Fibroblast of pulmonary artery (primary cell): Measurements from ENCODE around the gene SF3B5.

Source experiments
- DNase-seq: peaks from one replicate; pipeline ENCODE4 v3.0.0-alpha.2; 2010; ENCODE audit warnings: low read depth
- H3K4me3 ChIP-seq: replicated peaks from 2 replicates; pipeline ENCODE4 v1.5.1; 2011; ENCODE audit warnings: low read depth, mild to moderate bottlenecking, control low read depth, low read length, moderate library complexity
- CTCF ChIP-seq: IDR thresholded peaks from 2 replicates; pipeline ENCODE4 v1.5.1; 2011; ENCODE audit warnings: mild to moderate bottlenecking, control low read depth, low read length, inconsistent platforms; ENCODE audit errors: missing control alignments

The SF3B5 gene

DNA sequence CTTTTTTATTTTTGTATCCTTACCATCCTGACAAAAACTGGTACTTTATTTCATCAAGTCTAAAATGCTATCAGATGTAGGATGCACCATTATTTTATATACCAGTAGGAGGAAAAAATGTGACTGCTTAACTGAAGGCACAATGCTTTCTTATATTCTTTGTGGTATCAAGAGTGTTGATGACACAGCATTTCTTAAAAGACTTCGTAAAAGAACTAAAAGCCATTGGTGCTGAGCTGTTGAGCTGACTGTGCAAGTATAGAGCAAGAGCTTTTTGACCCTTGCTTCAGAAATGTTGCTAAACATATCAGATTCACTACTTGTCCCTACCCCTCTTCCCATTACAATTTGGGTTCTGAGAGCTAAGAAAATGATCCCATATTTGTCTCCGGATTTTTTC lies 17.5 kb downstream of the SF3B5 start:
- TF ChIP-seq CTCF, result no peak
- DNase-seq, result no peak
- H3K4me3 ChIP-seq, result no peak overlapping the region

GRCh38 chr6:144075875-144076274 lies 19.5 kb downstream of the SF3B5 start:
- no peak overlapping the region for H3K4me3 ChIP-seq
- TF ChIP-seq CTCF, result no peak

GRCh38 chr6:144075187-144075586 lies 20.2 kb downstream of the SF3B5 start:
- no peak for TF ChIP-seq CTCF
- H3K4me3 ChIP-seq, result no peak overlapping the region
- DNase-seq, result no peak

More at GRCh38 chr6:144075875-144076274, 19.5 kb downstream of the SF3B5 start:
- DNase-seq, result no peak

GRCh38 chr6:144073024-144073423 lies 22.3 kb downstream of the SF3B5 start:
- no peak for TF ChIP-seq CTCF
- H3K4me3 ChIP-seq, result no peak overlapping the region
- no peak for DNase-seq

DNA sequence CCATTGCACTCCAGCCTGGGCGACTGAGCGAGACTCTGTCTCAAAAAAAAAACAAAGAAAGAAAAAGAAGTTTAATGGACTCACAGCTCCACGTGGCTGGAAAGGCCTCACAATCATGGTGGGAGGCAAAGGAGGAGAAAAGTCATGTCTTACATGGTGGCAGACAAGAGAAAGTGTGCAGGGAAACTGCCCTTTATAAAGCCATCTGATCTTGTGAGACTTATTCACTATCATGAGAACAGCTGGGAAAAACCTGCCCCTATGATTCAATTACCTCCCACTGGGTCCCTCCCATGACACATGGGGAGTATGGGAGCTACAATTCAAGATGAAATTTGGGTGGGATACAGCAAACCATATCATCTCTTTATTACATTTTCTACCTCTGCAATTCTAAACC lies 25.9 kb downstream of the SF3B5 start:
- TF ChIP-seq CTCF, result no peak
- DNase-seq, result no peak
- no peak overlapping the region for H3K4me3 ChIP-seq

DNA sequence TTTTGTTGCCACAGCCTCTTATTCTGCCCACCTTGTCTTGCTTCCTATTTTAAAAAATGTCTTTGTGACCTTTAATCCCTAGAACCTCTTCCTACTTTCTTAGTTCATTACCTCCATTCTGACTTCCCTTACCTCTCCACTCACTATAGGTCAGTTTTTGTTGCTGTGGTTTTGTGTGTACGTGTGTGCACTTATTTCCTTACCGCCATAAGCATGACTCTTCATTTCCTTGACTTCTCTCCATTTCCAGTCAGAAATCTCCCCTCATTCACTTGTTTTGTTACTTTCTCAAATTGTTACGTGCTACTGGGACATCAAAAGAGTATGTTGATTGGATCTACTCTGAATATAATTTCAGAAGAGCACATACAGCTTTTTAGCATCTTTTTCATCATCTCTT lies 26.6 kb downstream of the SF3B5 start:
- no peak for TF ChIP-seq CTCF
- DNase-seq, result no peak
- H3K4me3 ChIP-seq, result no peak overlapping the region

GRCh38 chr6:144066741-144067484 lies 28.5 kb downstream of the SF3B5 start:
- H3K4me3 ChIP-seq, result no peak overlapping the region
- no peak for DNase-seq
- TF ChIP-seq CTCF, result no peak
